GM12878 (cell line): Measurements from ENCODE around the gene IFT27. TPM values are rescaled to one million over a fixed set of nuclear protein-coding genes. Genes with fewer than 3 reads are reported as not detected.

Experiments
- ATAC-seq: fragments of 200-7000 bp; cut with Tn5 transposase; 3 replicates; pipeline ENCODE4 v1.9.1; 2020; ENCODE audit warnings: mild to moderate bottlenecking, moderate library complexity
- BruUV-seq: library from RNA; stranded (reverse); fragments of 400-500 nt; replicated peaks from 2 replicates; lab custom pipeline; 2021; lab: Mats Ljungman, UMichigan
- CTCF ChIA-PET: fragments of 300-600 bp; sonication (Branson Sonifier 250); formaldehyde crosslinking; extraction: SDS; loops from one replicate; lab custom pipeline; 2021; ENCODE audit warnings: inconsistent platforms; lab: Yijun Ruan, JAX
- POLR2A ChIA-PET: fragments of 350-600 bp; formaldehyde crosslinking; extraction: SDS; loops from one replicate; lab custom pipeline; 2021; ENCODE audit warnings: inconsistent platforms; lab: Charles Lee
- RAD21 ChIA-PET: fragments of 300-600 bp; sonication (Branson Sonifier 250); formaldehyde crosslinking; loops from one replicate; lab custom pipeline; 2023; ENCODE audit warnings: antibody characterized with exemption; ENCODE audit not compliant: unreplicated experiment; lab: Charles Lee
- SMC1A ChIA-PET: fragments of 300-600 bp; sonication (Branson Sonifier 250); formaldehyde crosslinking; loops from one replicate; lab custom pipeline; 2023; ENCODE audit not compliant: unreplicated experiment, uncharacterized antibody; lab: Charles Lee
- DNase-seq: peaks from one replicate; pipeline ENCODE4 v3.0.0-alpha.2; 2011; ENCODE audit warnings: low read depth, low spot score
- FAIRE-seq: peaks from 3 replicates; lab custom pipeline; 2011; peaks lifted over from hg19 to GRCh38; lab: Jason Lieb, UNC
- H2AFZ ChIP-seq: 2 replicates; pipeline ENCODE4 v1.6.0; 2011; ENCODE audit warnings: low read depth, low read length, control low read depth; ENCODE audit not compliant: control insufficient read depth
- H3K27ac ChIP-seq: 2 replicates; pipeline ENCODE4 v1.5.1; 2011; ENCODE audit warnings: control low read depth; ENCODE audit not compliant: control insufficient read depth, insufficient read depth
- H3K27me3 ChIP-seq, 2 experiments: replicated peaks in 1 of 2; 2 replicates each; pipeline versions ENCODE4 v1.6.0 to v1.6.1; 2011; ENCODE audit warnings: low read length in 1 of 2; ENCODE audit not compliant: control insufficient read depth in 2 of 2, insufficient read depth in 2 of 2
- H3K36me3 ChIP-seq, 2 experiments: 2 replicates each; pipeline ENCODE4 v1.5.1; 2011; ENCODE audit warnings: low read length in 1 of 2; ENCODE audit not compliant: control insufficient read depth in 2 of 2, insufficient read depth in 2 of 2
- H3K4me1 ChIP-seq: 2 replicates; pipeline ENCODE4 v1.6.1; 2011; ENCODE audit warnings: mild to moderate bottlenecking, low read length, moderate library complexity, mixed read lengths; ENCODE audit not compliant: control insufficient read depth, insufficient read depth
- H3K4me2 ChIP-seq: 2 replicates; pipeline ENCODE4 v1.6.0; 2011; ENCODE audit warnings: control low read depth; ENCODE audit not compliant: control insufficient read depth, insufficient read depth
- H3K4me3 ChIP-seq: fragments of 200-600 bp; sonication (generic); 2 replicates; pipeline ENCODE4 v1.5.1; 2016
- H3K79me2 ChIP-seq: 2 replicates; pipeline ENCODE4 v1.6.0; 2011; ENCODE audit warnings: low read length; ENCODE audit not compliant: control insufficient read depth, insufficient read depth
- H3K9ac ChIP-seq: 2 replicates; pipeline ENCODE4 v1.8.0; 2011; ENCODE audit warnings: low read length, control low read depth, mixed read lengths; ENCODE audit not compliant: control insufficient read depth, insufficient read depth
- H3K9me3 ChIP-seq: replicated peaks from 3 replicates; pipeline ENCODE4 v1.5.1; 2011; ENCODE audit warnings: mild to moderate bottlenecking, low read length; ENCODE audit not compliant: control insufficient read depth, insufficient read depth
- H4K20me1 ChIP-seq: 2 replicates; pipeline ENCODE4 v1.6.0; 2011; ENCODE audit not compliant: control insufficient read depth, insufficient read depth
- BACH1 ChIP-seq: fragments of 450-650 bp; IDR thresholded peaks from 2 replicates; pipeline ENCODE4 v1.6.1; 2017; ENCODE audit warnings: mild to moderate bottlenecking, borderline replicate concordance
- EGR1 ChIP-seq, 2 experiments: IDR thresholded peaks; 1 replicate in 1 of 2; 2 replicates in 1 of 2; pipeline ENCODE4 v1.6.1; 2011 to 2012; ENCODE audit warnings: low read depth in 2 of 2, low read length in 2 of 2, borderline replicate concordance in 1 of 2, mild to moderate bottlenecking in 1 of 2, moderate library complexity in 1 of 2
- ESRRA ChIP-seq: IDR thresholded peaks from 2 replicates; pipeline ENCODE4 v1.6.1; 2012; ENCODE audit warnings: mild to moderate bottlenecking, low read length, improper control_type of control experiment
- FOXK2 ChIP-seq: fragments of 450-650 bp; IDR thresholded peaks from 2 replicates; pipeline ENCODE4 v1.6.1; 2017; ENCODE audit warnings: mild to moderate bottlenecking, moderate library complexity
- NR2C2 ChIP-seq: IDR thresholded peaks from 2 replicates; pipeline ENCODE4 v1.6.1; 2011; ENCODE audit warnings: borderline replicate concordance, low read depth; ENCODE audit not compliant: control insufficient read depth, insufficient read length
- SUZ12 ChIP-seq: fragments of 200-600 bp; sonication (generic); IDR thresholded peaks from one replicate; pipeline ENCODE4 v1.6.1; 2018; ENCODE audit warnings: antibody characterized with exemption, mild to moderate bottlenecking; ENCODE audit not compliant: unreplicated experiment
- TARDBP ChIP-seq: IDR thresholded peaks from 2 replicates; pipeline ENCODE4 v1.6.1; 2016; ENCODE audit warnings: borderline replicate concordance
- ZNF207 ChIP-seq: fragments of 450-650 bp; IDR thresholded peaks from 2 replicates; pipeline ENCODE4 v1.6.1; 2014; ENCODE audit warnings: antibody characterized with exemption, mild to moderate bottlenecking, borderline replicate concordance
- WGBS: methylation state at CpG from one replicate; pipeline ENCODE4 v1.1.6; 2016; ENCODE audit warnings: low lambda C conversion rate; ENCODE audit not compliant: insufficient replicate concordance, insufficient coverage; ENCODE audit errors: missing lambda C conversion rate; 5-methylcytosine and 5-hydroxymethylcytosine counted together
- in situ Hi-C: fragments of 300-500 bp; cut with MboI; formaldehyde crosslinking; loops from 9 replicates; pipeline ENCODE4 v1.14.3; 2018; ENCODE audit warnings: mixed read lengths
- intact Hi-C: fragments of 100-400 bp; cut with micrococcal nuclease; formaldehyde crosslinking; loops from one replicate; pipeline ENCODE4 v1.14.2; 2022; ENCODE audit not compliant: unreplicated experiment
- polyA plus RNA-seq, 11 experiments: library from polyadenylated mRNA; depleted of rRNA in 4 of 11; unstranded in 6 of 11; stranded (reverse) in 5 of 11; fragments of >200 nt; fragmentation: Nextera tagmentation in 4 of 11; fragmentation: Illumina TruSeq in 1 of 11; extraction: Ambion mirVana in 4 of 11; extraction: Trizol in 1 of 11; gene quantifications; 1 replicate in 1 of 11; 2 replicates in 10 of 11; pipeline versions ENCODE4 v1.2.1 to v1.2.3, GENCODE V29; 2011 to 2016; ENCODE audit warnings: inconsistent platforms in 2 of 11, missing spikeins in 2 of 11, low read depth in 1 of 11
- total RNA-seq, 4 experiments: library from RNA; depleted of rRNA in 3 of 4; stranded (reverse); fragments of >200 nt in 3 of 4; fragmentation: Illumina TruSeq in 1 of 4; extraction: Trizol in 1 of 4; gene quantifications; 2 replicates each; pipeline versions ENCODE4 v1.2.1 to v1.2.3, GENCODE V29; 2013 to 2021

Gene IFT27
- total and polyA plus RNA-seq, 10 of the 15 experiments (the other 5 are each of a cell fraction or from before 2014, with no cell fraction given): 2.7 to 32.5 (median 10.2) TPM

- no peak within 1 kb of the TSS for H3K4me2 ChIP-seq
- no peak within 1 kb of the TSS for H3K9ac ChIP-seq
- WGBS: 29% methylated on average over 64 of the region's 75 CpGs
- H3K9me3 ChIP-seq: no peaks in the 10 kb centered on the region
- no peaks in the 10 kb centered on the region for H3K4me1 ChIP-seq
- no peak within 1 kb of the TSS for H3K4me3 ChIP-seq
- no TSS peak for BruUV-seq
- H4K20me1 ChIP-seq: no peaks in the 10 kb centered on the region
- H3K79me2 ChIP-seq: no peaks in the 10 kb centered on the region
- H3K27me3 ChIP-seq: peaks cover 20 to 23% of the 10 kb centered on the region in 2 experiments
- no peak for ATAC-seq
- in situ Hi-C loops: no loop called here
- H2AFZ ChIP-seq: no peak within 1 kb of the TSS
- no peak for FAIRE-seq
- POLR2A ChIA-PET: no interaction called here
- H3K27ac ChIP-seq: no peak within 1 kb of the TSS
- SMC1A ChIA-PET: no interaction called here
- H3K36me3 ChIP-seq: no peaks in the 10 kb centered on the region
- intact Hi-C loops: no loop called here
- CTCF ChIA-PET: no interaction called here
- no peak for DNase-seq
- TF ChIP-seq SUZ12 (peak; percentile 81), FOXK2 (no peak), EGR1 (IDR thresholded peaks at IDR 0.05; ENCODE audit: borderline replicate concordance in 1 of 2, low read depth in 2 of 2, low read length in 2 of 2) (no peak), BACH1 (no peak), NR2C2 (no peak), ESRRA (no peak), ZNF207 (no peak), TARDBP (no peak)
- RAD21 ChIA-PET: no interaction called here
Observed at GRCh38 chr22:36816636-36817524, 41.0 kb upstream of the IFT27 start, which contains the start of gene PVALB. Gene PVALB, minus strand, starts transcription at chr22:36817035. Its CDS starts 30 bp downstream, at chr22:36817005.
